ENCODE data around the gene ICE2.
A peak's percentile ranks its signal among the peaks of the same experiment; 100 is the strongest.

- TF ChIP-seq YY1 (IDR thresholded peaks at IDR 0.05; ENCODE audit: insufficient read depth, insufficient read length) (peak; percentile 64), ZNF274 (IDR thresholded peaks at IDR 0.05; ENCODE audit: low read depth, low read length) (no peak), SUZ12 (IDR thresholded peaks at IDR 0.05; ENCODE audit: extremely low read depth, insufficient read depth, insufficient read length) (no peak)
Measured at GRCh38 chr15:60478566-60479360, at the start of gene ICE2.
